ENCODE measurements around the gene CX3CL1.
"Not testable (repeated sequence)": the region's sequence is repeated elsewhere in the genome, so short reads cannot be mapped to it uniquely, and the experiment has no call there.

CX3CL1 gene

GRCh38 chr16:57383276-57384247 lies 11.3 kb downstream of the CX3CL1 start:
- no peak for DNase-seq

GRCh38 chr16:57384248-57385070 lies 12.2 kb downstream of the CX3CL1 start:
- DNase-seq = no peak

GRCh38 chr16:57385083-57385482 lies 12.8 kb downstream of the CX3CL1 start:
- no peak for DNase-seq

- DNase-seq = no peak
Observed at GRCh38 chr16:57386381-57386951, 14.2 kb downstream of the CX3CL1 start.

GRCh38 chr16:57387598-57388354 lies 15.5 kb downstream of the CX3CL1 start:
- DNase-seq = no peak

- no peak for DNase-seq
Observed at GRCh38 chr16:57388359-57389086, 16.2 kb downstream of the CX3CL1 start.

GRCh38 chr16:57389087-57389468 lies 16.8 kb downstream of the CX3CL1 start:
- no peak for DNase-seq

GRCh38 chr16:57390636-57391295 lies 18.5 kb downstream of the CX3CL1 start:
- DNase-seq = no peak

GRCh38 chr16:57391300-57391699 lies 19.0 kb downstream of the CX3CL1 start:
- DNase-seq = no peak

GRCh38 chr16:57391708-57392107 lies 19.4 kb downstream of the CX3CL1 start:
- no peak for DNase-seq

- no peak for DNase-seq
Observed at GRCh38 chr16:57392694-57393093, 20.4 kb downstream of the CX3CL1 start.

- no peak for DNase-seq
Observed at GRCh38 chr16:57394444-57394843, 22.2 kb downstream of the CX3CL1 start.

- DNase-seq = no peak
Observed at GRCh38 chr16:57395026-57395425, 22.7 kb downstream of the CX3CL1 start.

- DNase-seq = no peak
Observed at GRCh38 chr16:57396786-57397185, 24.5 kb downstream of the CX3CL1 start.

GRCh38 chr16:57397493-57397892 lies 25.2 kb downstream of the CX3CL1 start:
- DNase-seq = not testable (repeated sequence)

GRCh38 chr16:57401943-57402640 lies 29.8 kb downstream of the CX3CL1 start:
- DNase-seq = no peak

- no peak for DNase-seq
Observed at GRCh38 chr16:57403965-57404817, 31.9 kb downstream of the CX3CL1 start, which contains the start of gene CCL17. TSS of gene CCL17 (plus strand) at chr16:57404767. CDS start at chr16:57413933, 9,166 bp downstream.

- DNase-seq = no peak
Observed at GRCh38 chr16:57405097-57405496, 32.8 kb downstream of the CX3CL1 start.

- no peak for DNase-seq
Observed at GRCh38 chr16:57406881-57407280, 34.6 kb downstream of the CX3CL1 start.

All from stimulated activated CD4-positive, alpha-beta T cell treated with anti-CD3 and anti-CD28 coated beads, Interleukin-12 subunit alpha, Interleukin-12 subunit beta, amount 100 ng/mL, for 4 hours (primary cell).